Posterior cingulate gyrus (tissue), 11 donors: ENCODE measurements around the gene NPLOC4.

Experiments
- DNase-seq, 10 donors: peaks; one replicate each; pipeline versions ENCODE4 v3.0.0 to v3.0.0-alpha.2; 2020 to 2021; ENCODE audit warnings: mixed read lengths in 3 of 10
- intact Hi-C: fragments of 100-400 bp; cut with DNase I; formaldehyde crosslinking; loops from one replicate; pipeline ENCODE4 v1.15.1; 2023

The NPLOC4 gene

DNA sequence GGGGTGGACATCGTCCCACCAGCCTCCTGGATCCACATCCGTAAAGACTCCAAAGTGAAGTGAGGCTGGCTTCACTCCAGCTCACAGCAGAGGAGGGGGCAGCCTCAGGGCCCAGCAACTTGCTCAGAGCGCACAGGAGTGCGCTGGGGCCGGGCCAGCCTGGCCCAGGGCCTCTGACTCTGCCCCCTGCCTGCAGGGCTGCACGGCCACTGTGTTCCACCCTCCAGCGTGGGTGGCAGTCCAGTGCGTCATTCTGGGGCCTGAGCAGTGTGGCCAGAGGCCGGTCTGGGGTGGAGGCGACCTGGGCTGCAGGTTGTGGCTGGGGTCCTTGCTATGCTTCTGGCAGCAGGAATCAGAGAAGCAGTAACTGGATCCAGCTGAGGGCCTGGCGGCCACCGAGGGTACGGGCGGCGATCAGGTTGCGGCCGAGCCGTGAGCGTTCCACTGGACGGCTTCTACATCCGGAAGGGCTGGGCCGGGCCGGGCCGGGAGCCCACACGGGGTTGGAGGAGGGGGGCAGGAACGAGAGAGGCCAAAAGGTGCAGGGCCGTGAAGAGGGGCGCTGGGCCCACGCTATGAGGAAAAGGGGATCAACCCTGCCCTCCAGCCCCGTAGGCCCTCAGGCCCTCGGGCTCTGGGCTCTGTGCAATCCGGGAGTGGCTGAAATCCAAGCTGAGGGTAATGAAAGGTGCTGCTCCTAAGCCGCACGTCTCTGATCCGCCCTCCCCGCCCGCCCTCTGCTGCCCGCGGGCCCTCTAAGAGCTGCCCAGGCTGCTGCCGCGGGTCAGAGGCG lies 109.1 kb downstream of the NPLOC4 start, which contains the start of gene FSCN2:
TSS of gene FSCN2 (plus strand) at position 787 of the 793 bp plus-strand sequence. CDS start 155 bp downstream, outside the sequence.
- intact Hi-C loops: no loop called here

DNA sequence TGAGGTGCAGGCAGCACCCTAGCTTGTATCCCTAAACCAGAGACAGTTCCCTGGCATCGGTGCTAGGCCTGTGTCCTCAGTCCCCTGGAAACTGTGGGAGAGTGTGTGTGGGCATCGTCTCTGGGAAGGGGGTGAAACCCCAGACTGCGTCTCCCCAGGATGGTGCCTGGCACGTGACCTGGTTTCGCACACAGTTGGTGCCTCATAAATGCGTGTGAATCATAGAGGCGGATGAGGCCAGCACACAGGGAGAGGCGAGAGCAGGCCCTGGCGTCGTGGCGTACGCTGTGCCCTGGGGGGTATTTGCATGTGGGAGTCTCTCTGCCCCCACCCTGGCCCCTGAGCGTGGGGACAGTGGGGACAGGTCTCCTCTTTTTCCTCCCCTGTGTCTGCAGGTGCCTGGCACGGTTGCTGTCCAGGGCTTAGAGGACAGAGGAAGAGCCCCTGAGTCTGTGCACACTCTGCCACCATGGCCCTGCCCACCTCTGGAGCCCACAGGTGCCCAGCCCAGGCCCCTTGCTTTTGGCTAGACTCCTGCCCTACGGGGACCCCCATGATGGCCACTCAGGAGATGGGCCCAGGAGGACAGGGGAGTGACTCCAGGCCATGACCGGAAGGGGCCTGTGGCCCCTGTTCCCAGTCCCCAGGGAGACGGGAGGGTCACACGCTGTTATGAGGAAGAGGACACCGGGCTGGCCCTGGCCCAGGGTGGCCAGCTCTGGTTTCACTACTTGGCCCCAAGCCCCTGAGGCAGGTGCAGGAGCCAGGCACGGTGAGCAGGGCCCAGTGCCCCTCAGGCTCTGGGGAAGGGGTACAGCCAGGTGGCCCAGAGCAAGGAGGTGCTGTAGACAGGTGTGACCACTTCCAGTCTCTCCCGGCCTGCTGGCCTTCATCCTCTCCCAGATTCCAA lies 110.0 kb downstream of the NPLOC4 start:
- peak in 2 of 10 donors; percentile 74 to 75 for DNase-seq
- intact Hi-C loops: no loop called here

More for the DNA sequence above, 109.1 kb downstream of the NPLOC4 start, which contains the start of gene FSCN2:
- peak in 2 of 10 donors; percentile 61 to 69 for DNase-seq

DNA sequence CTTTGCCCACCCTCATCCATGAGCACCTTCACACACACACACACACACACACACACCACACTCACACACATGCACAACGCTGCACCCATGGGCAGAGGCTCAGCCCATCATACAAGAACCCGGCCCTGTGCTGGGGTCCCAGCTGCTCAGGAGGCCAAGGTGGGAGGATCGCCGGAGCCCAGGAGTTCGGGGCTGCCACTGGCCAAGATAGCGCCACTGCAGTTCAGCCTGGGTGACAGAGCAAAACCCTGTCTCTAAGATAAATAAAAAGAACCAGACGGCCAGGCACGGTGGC lies 112.1 kb downstream of the NPLOC4 start:
- peak in 2 of 10 donors; percentile 22 to 59 for DNase-seq
- intact Hi-C loops: no loop called here

DNA sequence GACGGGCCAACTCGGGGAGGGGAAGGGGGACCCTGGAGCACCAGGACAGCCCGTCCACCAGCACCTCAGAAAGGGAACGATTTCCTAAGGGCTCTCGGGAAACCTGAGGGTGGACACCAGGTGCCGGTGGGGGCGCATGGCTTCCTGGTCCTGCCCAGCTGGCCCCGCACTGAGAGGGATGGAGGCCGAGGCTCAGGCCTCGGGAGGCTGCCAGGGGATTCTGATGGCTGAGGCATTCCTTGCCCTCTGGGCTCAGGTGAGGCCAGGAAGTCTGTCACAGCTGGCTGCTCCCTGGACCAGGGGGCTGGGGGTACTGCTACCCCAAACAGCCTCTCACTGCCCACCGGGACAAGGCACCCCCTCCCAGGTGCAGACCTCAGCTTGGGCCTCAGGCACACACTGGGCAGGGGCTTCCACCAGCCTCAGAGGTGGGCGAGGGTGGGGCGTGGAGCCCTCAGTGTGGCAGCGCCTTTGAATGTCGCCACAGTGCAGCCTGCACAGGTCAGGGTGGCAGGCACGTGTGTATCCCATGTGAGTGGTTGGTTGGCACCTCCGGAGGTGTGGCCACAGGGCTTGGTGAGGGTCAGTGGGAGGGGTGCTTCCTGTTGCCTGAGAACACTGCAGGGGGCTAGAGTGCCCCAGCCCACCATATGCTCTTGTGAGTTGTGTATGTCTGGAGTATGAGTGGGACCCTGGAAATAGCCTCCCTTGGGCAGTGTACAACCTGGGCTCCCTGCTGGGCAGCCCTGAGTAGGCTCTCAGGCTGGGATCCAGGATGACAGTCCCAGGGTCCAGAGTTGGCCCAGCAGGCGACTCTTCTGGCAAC lies 112.7 kb downstream of the NPLOC4 start:
- intact Hi-C loops: no loop called here
- peak in 2 of 10 donors; percentile 51 to 70 for DNase-seq

DNA sequence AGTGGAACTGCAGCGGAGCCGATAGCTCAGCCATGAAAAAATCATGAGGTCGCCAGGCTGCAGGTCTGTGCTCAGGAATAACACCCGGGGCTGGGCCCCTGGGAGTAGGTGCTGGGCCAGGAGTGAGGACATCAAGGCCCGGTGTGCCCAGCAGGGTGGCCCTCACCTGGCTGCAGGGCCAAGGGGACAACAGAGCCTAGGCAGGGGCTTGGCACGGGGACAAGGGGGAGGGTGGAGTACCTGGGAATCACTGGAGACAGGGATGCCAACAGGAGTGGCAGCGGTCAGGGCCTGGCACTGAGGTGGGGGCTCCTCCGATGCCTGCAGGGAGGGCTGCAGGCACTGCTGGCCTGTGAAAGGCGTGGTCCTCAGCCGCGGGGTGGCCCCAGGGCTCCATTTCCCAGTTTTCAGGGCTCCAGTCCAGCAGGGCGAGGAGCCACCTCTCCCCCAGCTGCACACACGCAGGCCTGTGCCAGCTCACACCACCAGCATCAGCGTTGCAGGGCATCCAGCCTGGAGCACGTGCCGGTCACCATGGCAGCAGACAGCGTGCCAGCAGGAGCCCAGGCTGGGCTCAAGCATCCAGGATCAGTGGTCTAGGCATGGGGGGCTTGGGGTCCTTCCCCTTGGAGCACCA lies 113.4 kb downstream of the NPLOC4 start:
- intact Hi-C loops: no loop called here
- peak; percentile 38 to 95 (median 63) for DNase-seq

DNA sequence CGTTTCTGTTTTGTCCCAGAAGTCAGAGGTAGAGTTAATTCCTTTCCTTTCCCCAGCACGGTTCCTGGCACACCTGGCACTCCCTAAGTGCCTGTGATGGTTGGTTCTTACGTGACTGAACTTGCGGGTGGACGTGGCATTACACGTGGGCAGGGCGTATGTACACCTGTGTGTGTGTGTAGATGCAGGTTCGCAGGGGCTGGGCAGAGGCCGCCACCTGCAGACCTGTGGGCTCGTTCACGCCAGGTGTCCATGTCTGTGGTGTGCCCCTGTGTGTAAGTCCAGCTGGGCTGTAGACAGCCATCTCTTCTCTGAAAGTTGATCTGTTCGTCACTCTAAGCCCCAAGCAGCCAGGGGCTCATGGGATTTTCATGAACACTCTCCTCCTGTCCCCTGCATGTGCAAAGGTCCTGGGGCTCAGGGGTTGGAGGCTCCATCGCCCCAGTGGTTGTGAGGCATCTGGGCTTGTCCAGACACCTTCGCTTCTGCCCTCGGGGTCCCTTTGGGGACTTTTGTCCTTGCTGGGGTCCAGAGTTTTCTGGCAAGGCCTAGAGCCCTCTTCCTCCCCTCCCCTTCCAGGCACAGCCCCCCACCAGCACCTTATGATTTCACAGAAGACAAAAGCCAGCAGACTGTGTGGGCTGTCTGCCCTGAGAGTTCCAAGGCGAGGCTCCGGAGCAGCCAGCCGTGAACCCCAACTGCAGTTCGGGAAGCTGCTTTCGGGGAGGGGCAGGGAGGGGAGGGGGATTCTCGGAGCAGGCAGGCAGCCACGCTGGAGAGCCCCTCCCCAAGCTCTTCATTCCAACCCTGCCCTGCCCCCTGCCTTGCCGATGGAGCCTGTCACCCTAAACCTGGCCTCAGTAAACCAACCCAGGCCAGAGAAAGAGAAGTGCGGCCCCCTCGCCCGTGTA lies 114.2 kb downstream of the NPLOC4 start:
- intact Hi-C loops: no loop called here
- DNase-seq: peak in 2 of 10 donors; percentile 39 to 84

DNA sequence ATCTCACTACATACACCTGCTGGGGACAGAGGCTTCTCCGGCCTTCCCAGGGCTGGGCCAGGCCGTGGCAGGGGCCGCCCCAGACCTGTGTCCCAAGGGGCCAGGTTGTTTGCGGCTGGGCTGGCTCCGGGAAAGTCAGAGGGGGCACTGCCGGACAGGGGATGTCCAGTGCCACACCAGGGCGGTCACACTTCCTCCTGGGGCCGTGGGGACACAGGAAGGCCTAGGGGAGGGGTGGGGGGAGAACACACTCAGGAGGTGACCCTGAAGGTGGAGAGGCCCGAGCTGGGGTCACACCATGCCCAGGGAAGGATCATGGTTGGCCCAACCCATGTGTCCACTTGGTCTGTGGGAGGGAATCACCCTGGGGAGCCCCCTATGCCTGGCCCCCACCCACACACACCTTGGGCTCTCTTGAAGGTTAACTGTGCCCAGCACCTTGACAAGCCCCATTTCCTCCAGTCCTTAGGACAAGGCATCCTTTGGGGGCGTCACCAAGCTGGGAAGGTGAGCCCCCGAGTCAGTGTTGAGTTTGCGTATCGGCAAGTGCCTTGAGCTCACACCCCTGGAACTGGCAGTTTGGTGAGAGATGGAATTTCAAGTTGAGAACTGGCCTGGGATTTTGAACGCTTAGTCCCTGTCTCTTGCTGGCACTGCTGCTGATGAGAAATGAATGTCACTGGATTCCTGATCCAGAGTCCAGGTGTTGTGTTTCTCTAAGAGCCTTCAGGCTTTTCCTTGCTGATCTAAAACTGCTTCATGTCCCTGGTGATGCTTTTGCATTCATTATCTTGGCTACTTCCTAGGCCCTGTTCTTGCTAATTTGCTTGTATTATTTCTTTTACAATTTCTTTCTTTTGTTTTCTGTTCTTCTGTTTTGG lies 116.7 kb downstream of the NPLOC4 start:
- DNase-seq: peak in 2 of 10 donors; percentile 66 to 76
- intact Hi-C loops: no loop called here

DNA sequence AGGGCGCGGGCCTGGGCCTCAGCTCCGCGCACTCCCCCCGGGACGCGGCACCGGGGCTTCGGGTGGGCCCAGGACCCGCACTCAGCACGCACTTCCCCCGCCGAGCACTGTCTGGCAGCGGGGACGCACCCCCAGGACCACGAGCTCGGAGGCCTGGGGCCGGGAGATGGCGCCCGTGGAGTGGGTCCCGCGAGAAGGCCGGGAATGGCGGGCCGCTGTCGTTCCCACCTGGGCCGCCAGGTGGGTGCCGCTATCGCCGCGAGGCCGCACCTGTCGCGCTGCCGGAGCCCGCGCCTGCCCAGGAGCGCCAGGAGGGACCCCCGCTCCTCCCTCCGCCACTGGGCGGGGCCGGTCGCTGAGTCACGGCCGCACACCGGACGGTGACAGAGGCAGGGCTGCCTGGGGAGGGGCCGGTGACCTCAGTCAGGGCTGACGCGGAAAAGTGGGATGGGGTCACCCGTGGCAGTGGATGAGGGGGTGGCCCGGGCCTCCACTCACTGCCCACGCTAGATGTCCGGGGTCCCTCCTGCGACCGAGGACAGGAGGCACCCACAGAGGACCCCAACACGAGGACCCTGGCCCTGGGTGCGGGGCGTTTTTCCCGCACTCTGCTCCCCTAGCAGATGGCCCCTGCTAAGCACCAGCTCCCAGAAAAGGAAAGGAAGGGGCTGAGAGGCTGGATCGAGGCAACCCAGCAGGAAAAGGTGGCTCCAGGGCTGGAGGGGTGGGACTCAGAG lies 117.5 kb downstream of the NPLOC4 start:
- intact Hi-C loops: no loop called here
- DNase-seq: peak in 1 of 10 donors; percentile 66

DNA sequence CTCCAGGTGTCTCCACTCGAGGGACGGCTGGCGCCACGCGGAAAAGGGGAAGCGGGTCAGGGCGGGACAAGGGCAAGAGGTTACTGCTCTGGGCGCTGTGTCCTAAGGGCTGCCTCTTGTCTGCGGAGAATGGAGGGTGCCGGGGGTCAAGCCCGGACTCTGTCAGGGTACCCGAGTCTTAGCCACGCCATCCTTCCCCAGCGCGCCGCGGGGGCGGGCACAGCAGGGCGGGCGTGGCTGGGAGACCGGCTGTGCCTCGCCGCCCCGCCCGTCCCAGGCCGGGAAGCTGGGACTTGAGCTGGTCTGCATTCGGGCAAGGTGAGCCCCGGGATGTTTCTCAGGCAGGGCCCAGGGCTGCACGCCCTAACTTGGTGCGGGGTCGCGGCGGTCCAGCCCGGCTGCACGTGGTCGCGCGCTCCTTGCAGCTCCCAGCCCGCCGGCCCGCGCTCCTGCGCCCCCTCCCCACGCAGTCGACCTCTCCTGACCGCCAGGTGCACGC lies 118.1 kb downstream of the NPLOC4 start:
- intact Hi-C loops: no loop called here
- DNase-seq: peak in 3 of 10 donors; percentile 65 to 84 (median 82)

DNA sequence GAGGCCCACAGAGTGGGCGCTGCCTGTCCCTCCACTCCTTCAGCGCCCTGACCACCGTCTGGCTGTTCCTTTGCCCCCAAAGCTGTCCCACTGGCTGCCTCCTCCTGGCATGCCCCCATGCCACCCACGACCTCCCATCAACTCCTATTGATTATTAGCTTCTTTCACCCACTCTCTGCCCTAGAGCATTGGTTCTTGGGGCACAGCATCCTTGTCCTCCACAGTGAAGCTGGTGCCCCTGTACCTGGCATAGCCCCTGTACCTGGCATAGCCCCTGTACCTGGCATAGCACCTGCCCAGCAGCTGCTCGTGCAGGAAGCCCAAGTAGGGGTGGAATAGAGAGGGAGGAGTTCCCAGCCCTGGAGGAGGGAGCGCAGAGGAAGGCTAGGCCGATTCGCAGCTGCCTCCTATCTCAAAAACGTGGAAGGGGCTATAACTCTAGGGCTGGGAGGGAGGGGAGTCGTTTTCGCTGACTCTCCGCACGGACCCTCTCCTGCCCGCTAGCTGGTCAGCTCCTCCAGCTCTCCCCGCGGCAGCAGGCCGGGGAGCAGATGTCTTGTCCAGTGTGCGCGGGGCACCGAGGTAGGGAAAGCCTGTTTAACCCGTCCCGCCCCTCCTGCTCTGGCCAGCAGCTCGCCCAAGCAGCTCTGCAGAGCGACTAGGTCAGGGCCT lies 118.7 kb downstream of the NPLOC4 start:
- DNase-seq: peak in 1 of 10 donors; percentile 62
- intact Hi-C loops: no loop called here

DNA sequence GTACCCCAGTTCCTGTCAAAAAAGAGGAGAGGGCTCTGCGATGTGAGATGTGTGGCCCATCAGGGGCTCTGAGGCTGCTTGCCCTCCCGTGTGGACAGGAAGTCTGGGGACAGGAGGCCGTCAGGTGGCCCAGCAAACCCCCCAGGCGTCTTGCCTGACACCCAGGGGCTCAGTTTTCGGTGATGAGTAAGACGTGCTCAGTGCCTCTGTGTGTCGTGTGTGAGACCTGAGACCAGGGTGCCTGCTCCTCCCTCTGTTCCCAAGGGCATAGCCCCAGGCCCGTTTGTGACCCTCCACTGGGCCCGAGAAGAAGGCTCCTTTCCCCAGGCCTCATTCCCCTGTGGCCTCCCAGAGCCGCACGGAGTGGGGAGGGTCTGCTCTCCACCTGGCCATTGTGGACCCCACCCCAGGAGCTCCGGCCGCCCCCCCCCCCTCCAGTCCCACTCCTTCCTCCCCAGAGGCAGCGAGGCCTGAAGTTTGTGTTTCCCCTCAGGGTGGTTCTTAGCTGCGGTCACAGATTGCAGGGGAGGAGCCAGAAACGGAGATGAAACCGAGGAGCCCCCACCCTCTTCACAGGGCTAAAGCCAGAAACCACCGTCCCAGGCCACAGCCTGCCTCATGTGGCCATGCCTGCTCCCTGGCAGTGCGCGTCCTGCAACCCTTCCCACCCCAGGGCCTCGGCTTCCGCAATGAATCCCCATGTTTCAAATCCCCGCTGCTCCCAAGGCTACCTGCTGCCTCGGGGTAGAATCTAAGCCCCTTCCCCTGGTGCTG lies 119.4 kb downstream of the NPLOC4 start:
- DNase-seq: peak in 3 of 10 donors; percentile 3 to 67 (median 55)
- intact Hi-C loops: no loop called here

DNA sequence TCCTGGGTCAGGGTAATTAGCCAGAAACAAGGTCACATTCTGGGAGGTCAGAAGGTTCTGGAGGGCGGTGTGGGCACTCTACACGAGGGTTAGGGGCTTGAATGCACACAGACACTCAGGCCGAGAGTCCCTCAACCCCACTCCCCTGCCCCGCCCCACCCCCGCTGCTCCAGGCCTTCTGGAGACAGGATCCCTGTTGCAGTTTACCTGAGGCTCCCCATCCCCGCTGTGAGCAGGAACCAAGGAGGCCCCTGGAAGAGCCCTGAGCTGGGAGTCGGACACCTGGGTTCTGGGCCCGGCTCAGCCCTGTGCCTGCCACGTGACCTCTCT lies 119.9 kb downstream of the NPLOC4 start:
- no peak for DNase-seq
- intact Hi-C loops: no loop called here

DNA sequence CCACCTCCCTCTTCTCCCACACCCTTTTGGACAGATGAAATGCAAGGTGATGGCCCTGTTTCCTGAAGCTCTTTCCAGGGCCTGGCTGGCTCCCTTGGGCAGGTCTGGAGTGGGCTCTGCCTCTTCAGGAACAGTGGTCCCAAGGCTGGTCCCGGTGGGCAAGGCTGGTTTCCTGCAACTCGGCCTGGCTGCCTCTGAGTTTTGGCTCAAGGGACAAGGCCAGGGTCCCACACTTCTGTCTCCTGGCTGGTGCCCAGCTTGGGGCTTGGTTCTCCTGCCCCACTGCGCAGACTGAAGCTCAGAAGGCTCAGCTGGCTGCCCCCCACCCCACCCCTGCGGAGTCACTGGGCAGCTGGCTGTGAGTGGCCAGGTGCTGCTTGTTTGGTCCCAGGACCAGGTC lies 120.5 kb downstream of the NPLOC4 start:
- peak in 3 of 10 donors; percentile 56 to 84 (median 82) for DNase-seq
- intact Hi-C loops: no loop called here

DNA sequence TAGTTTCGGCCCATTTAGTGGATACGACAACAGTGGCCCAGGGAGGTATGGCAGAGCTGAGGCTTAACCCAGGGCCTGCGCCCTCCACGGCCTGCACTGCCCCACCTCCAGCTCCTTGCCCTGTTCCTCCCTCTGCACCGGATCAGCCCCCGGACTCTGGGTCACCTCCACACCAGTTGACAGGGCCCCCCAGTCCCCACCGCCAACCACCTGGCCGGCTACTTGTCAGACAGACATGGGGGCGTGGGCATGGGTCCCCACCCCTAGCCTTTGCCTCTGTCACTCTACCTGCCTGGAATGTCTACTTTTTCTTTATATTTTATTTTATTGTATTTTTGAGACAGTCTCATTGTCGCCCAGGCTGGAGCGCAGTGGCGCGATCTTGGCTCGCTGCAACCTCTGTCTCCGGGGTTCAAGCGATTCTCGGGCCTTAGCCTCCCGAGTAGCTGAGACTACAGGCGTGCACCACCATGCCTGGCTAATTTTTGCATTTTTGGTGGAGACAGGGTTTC lies 121.3 kb downstream of the NPLOC4 start:
- peak in 3 of 10 donors; percentile 52 to 81 (median 74) for DNase-seq
- intact Hi-C loops: no loop called here

DNA sequence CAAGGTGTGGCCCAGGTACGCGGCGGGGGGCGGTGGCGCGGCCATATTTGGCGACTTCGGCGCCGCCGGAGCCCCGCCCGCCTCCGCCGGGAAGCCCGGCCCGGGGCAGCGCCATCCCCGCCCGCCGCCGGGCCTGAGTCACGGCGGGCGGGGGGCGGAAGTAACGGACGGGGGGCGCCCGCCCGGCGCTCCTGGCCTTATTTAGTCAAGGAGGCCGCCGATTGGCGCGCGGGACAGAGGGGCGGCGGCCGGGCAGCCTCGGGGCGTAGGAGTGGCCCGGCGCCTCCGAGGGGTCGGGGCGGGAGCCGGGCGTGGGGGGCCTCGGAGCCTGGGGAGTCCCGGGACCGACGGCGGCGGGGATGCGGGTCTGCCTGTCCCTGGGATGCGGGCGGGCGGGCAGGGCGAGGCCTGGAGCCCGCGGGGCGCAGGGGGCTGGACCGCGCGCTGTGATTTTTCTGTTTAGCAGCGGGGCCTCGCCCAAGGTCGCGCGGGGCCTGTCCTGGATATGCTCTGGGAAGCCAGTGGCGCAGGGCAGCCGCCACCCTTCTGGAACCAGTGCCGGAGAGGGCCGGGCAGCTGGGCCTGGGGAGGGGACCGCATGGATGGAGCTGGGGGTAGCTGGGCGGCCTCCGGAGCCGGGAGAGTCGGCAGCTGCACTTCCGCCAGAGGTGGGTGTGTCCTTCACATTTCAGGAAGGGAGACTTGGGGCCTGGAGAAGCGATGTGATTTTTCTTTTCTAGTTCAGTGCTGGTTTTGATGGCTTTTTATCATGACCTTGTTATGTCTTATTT lies 122.0 kb downstream of the NPLOC4 start:
- intact Hi-C loops: loop anchor here (5.0 kb wide), 1 partner anchor 37 kb away; the partner anchor contains the start of gene FAAP100
- peak in 8 of 10 donors; percentile 40 to 90 (median 50) for DNase-seq
